Retina (tissue), 1 donor: Measurements from ENCODE around the gene CASZ1.

ENCODE experiments used
- DNase-seq: peaks from one replicate; pipeline ENCODE4 v3.0.0-alpha.2; 2016

Gene CASZ1

DNA sequence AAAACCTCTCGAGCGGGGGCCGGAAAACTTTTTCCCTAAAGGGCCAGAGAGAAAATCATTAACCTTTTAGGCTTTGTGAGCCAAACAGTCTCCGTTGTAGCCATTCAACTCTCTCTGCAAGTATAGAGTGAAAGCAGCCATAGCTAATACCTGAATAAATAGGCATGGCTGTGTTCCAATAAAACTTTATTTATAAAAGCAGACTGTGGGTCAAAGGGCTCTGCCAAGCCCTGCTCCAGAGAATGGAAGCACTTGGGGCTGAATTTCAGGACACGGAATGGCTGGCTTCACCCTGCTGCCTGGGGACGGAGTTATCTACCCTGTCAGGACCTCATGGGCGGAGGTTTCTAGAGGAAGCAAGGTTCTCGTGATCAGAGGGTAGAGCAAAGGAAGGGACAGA, 92.7 kb downstream of the CASZ1 start:
- no peak for DNase-seq

DNA sequence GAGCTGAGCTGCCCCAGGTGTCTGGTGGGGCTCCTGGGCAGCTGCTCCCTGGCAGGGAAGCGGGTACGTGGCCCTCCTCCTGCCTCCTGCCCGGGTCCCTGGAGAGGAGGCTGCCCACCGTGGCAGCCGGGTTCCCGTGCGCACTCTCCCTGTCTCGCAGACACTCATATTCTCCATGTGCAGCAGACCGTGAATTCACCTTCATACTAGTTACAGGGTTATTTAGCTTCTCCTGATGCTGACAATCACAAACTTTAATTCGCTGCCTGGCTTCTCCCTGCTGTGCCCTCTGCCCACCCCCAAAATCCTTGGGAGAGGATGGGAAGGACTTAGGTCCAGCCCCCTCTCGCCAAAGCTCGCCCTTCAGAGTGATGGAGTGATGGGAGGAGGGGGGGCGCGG, 95.3 kb downstream of the CASZ1 start:
- peak; percentile 78 for DNase-seq

DNA sequence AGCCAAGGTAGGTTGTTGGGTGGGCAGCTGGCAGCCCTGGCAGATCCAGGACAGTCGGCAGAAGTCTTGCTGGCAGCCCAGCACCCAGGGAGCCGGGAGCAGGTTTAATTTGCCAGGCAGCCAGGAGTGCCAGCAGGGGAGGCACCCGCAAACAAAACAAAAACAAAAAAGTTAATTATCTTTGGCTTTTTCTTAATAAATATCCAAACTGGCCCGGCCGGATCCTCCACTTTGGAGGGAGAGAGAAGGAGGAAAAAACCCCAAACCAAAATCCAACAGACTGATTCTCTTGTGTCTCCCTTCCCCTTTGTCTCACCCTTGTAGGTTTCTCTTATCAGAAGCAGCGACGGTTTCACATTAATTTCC, 97.0 kb downstream of the CASZ1 start:
- no peak for DNase-seq

DNA sequence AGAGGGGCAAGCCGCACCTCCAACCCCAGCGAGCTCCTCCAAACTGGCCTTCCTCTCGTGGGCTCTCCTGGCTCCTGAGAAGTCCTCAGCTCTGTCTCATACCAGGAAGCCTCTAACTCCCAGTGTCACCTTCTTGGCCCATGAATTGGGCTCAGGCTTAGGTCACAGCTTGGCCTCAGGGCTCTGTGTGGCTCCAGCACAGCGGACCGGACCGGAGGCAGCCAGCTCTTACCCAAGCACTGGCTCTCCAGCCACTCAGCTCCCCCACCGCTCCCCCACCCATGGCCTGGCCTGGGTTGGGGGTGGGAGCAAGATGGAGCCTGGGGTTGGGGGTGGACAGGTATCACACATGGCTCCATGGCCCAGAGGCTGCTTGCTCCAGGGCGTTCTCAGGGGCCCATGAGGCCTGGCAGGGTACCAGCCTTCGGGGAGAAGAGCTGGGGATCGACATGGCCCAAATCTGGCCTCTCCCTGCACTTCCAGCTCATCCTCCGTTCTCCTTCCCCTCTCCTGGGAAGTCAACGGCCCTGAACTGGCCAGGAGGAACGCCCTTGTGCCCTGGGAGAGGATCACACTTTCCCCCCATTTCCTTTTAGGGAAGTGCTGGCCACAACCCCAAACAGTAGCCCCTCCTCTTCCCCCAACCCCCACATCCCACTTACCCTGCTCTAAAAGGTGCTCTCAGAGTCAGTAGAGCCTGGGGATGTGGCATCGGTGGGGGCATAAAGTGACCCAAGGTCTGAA, 97.5 kb downstream of the CASZ1 start:
- no peak for DNase-seq

DNA sequence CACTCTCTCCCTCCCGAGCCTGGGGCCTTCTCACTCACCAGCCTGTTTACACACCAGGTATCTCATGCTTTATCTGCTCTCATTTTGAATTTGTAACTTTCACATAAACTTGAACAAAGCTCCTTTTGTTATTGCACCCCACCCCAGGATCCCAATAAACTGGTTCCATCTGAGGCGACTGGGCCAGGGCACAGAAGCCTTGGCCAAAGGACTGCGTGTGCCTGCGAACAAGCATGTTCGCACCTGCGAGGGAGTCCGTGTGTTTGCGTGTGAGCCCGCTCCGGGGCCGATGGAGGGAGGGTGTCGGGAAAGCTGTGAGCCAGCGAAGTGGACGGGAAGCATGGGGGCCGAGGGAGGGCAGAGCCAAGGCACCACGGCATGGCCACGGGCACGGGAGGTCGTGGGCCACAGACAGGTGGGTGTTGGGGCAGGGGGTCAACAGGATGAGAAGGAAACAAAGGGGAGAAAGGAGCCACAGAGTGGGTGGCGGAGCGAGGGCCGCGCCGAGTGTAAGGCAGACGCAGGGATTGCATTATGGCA, 98.8 kb downstream of the CASZ1 start:
- no peak for DNase-seq

DNA sequence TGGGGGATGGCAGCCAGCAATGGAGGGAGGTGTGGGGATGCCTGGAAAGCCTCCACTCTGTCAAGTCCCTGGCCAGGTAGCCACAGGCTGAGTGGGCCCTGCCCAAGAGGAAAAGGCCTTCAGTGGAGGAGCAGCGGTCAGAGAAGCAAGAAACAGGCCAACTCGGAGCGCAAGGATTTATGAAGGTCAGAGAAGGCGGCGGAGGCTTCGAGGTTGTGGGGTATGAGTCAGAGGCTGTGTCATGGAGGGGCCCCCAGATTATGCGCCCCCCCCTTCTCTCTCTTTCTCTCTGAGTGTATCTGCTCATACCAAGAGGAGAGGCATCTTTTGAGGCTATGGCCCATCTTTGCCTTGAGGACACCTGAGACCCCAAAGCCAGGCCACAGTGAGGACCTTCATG, 99.5 kb downstream of the CASZ1 start:
- no peak for DNase-seq

DNA sequence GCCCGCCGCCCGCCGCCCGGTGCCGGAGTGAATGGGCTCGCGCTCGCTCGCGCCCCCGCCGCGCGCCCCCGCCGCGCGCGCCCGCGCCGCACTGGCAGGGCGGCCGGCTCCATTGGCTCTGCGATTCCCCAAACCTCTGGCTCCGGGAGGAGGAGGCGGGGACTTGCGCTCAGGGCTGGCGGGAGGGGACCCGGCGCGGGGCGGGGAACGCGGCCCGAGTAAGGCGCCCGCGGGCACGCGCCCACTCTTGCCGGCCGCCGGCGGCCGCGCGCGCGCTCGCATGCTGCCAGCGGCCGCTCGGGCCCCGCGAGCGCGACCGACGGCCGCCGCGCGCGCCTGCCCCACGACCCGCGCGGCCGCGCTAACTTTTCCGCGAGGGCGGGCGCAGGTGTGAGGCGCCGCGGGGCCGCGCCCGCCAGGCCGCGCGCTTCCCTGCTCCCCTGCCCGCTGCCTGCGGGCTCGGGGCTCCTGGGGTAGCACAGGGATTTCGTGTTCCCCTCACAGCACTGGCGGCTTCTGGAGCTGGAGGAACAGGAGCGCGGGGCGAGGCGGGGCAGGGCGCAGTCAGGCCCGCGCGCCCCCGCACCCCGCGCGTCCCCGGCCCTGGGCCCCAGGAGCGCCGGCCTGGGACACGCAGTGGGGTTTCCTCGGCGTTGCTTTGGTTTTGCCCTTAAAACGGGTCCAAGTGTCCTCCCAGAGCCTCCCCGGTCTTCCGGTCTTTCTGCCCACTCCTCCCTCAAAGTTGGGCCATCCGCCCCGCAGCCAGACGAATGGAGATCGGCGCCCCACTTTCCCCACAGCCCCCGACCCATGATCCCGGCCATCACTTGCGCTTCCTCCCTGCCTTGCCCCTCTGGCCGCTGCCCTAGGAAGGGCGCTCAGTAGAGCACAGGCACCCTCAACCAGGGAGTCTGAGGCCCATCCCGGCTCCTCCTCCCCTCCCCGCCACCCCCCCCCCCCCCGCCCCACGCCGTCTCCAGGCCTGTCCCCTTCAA, 101.5 kb downstream of the CASZ1 start:
- peak; percentile 61 for DNase-seq

DNA sequence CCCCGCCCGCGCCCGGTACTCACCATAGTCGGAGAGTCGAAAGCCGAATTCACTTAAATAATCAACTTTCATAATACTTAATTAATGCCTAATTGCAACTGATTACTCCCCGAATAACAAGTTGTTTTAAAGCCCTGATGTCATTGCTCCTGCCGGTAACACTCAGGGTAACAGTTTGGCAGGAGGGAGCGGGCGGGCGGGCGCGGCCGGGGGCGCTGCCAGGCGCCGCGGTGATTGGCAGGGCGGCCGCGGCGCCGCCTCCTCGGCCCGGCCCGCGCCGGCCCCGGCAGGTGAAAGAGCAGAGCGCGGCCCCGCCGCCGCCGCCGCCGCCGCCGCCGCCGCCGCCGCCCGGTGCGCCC, 102.2 kb downstream of the CASZ1 start:
- peak; percentile 42 for DNase-seq

DNA sequence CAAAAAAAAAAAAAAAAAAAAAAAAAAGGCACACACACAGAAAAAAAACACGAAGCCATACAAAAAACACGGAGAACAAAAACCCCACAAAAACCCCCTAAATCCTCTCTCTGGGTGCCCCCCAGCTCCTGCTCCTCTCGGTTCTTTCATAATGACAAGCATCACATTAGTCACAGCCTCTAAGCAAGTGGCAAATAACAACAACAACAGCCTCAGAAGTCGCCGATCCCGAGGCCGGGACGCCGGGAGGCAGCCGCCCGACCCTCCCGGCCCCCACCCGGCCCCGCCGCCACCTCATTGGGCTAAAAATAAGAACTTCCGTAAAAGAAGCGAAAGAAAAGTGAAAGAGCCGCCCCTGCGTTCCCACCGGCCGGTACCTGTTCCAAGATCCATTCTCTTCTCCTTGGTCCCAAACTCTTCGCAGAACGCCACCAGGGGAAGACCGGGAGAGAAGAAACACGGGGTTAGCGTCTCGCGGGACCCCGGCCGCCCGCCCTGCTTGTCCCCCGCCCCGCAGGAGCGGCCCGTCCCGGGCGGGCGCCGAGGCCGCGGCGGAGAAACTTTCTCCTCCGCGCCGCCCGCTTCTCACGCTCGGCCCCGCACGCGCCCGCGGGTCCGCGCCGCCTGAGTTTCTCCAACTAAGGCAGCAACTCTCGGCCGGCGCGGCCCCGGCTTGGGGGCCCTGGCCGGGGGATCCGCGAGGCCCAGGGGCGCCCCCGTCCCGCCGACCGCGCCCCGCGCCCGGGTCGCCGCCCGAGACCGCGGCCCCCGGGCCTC, 102.8 kb downstream of the CASZ1 start:
- no peak for DNase-seq

DNA sequence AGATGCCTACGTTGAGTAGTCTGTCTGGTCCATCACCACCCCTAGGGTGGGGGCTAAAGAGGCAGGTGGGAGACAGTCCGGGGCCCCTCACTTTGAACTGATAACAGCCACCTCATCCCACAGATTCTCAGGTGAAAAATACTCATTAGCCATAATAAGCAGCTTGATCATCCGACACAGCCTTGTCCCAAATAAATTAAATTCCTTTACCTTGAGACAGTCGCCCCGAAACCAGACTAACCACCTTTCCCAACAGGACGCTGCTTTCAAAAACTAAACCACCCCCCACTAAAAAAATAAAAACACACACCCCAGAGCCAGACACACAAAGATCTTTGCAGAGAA, 103.3 kb downstream of the CASZ1 start:
- DNase-seq, result no peak

DNA sequence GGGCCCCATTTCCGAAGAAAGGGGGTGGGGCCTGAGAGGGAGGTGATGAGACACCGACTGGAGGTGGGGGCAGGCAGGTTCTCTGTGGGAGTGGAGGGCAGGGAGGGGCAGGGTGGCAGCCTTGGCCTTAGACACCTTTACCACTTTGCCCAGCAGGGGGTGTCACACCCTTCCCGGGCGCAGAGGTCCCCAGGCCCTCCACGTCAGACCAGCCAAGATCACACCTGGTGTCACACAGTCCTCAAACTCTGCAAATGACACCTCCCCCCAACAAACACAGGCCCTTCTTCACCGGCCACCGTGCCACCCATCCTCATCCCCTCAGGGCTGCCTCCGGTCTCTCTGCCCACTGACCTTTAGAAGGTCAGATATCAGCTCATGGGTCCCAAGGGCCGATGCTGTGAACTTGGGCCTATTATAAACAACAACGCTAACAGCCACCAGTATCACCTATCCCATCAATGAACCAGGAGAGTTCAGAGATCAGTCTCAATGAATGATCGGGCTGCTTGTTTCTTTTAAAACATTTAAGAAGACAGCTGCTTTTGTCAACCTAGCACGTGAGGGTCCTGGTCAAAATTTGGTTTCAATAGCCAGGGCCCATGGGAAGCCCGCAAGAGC, 103.9 kb downstream of the CASZ1 start:
- DNase-seq, result no peak

DNA sequence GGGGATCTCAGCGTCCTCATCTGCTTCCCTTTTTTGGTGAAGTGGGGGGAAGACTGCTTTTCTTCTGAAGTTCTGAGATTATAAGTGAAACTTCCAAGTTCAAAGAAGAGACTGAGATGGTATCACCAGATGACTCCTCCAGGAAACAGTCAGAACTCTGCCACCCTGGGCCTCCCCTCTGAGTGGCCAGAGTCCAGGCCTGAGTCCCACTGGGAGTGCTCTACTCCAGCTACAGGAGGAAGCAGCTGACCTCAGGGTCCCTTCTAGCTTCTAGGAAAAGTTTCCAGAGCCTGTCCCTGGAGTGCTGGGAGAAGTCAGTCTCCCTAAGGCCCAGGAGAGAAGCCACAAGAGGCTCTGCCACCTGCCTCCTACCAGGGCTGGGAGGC, 104.7 kb downstream of the CASZ1 start:
- no peak for DNase-seq

DNA sequence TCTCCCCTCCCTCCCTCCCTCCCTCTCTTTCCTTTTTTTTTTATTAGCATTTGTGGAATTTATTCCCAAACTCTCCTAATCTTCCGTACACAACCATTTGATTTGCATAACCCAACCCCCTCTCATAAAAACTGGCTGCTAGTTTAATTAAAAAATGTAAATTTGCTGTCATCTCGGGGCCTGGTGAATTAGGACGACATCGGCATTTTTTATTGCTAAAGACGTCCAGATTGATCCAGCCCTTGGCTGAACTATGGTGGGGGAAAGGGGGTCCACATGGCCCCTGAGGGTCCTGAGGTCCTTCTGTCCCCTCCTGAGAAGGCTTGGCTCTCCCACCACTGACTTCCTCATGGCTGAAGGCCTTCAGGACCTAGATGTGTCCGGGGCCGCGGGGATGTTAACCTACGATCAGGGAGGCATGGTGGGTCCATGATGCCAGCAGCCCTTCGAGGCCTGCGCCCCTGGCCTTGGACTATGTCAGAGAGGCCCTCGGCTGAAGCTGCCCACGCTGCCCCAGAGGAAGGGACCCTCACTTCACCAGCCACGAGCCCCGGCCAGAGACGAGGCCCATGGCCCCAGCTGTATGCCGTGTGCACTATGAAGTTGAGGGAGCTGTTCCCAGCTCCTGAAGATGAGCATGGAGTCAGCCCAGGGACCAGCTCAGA, 105.2 kb downstream of the CASZ1 start:
- no peak for DNase-seq

DNA sequence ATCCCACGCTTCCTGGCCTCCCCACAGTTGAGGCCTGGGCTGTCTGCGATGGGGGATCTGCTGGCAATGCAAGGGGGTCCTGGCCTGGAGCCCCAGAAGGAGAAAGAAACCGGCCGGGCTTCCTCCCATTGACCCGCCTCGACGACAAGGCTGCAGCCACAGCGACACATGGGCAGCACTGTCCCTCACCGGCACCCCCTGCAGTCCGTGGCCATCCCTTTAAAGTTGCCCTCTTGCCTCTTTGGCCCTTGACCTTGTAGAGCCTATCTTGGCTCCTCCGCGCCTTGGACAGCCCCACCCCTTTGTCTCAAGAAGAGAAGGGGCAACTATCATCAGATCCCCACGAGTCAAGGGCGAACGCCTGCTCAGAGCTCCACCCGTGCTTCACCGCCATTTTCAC, 106.0 kb downstream of the CASZ1 start:
- DNase-seq, result no peak

DNA sequence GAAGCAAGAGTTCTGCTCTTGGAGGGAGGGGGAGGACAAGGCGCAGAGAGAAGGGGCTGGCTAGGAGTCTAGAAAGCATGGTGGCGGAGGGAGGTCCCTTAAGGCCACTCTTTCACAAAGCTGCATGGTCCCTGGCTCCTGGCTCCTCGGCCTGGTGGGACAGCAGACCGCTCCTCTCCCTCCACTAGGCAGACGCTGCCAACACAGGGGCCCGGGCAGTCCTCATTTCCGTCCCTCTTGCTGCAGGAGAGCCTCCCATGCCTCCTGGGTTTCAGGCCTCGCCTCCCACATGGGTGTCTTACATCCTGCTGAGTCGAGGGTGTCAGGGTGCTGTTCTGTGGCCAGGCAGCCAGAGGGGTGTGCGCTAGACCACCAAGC, 108.0 kb downstream of the CASZ1 start:
- peak; percentile 34 for DNase-seq

DNA sequence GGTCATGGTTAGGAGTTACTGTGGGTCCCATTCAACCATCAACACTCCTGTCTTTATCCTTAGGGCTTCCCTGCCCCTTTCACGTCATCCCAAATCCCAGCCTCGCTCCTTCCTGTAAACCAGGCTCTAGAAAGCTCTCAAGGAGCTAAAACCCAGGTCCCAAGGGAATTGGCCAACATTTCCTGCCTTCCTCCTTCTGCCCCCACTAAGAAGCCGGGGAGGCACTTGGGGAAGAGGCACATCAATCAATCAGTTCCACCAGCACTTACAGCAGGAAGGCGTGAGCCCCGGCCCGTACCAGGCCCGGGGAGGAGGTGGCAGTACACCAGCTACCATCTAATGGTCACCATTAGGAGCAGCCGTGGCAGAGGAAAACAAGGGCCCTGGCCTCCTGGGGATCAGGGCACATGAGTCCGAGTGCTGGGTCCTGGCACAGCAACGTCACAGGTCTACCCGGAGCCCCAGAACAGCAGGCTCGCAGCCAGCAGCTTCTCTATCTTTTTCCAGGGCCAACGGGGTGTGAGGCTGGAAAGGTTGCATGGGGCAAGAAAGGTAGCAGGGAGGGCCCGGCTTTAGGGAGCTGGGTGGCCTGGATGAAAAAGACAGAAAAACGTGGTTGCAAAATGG, 108.6 kb downstream of the CASZ1 start:
- DNase-seq, result peak; percentile 41

DNA sequence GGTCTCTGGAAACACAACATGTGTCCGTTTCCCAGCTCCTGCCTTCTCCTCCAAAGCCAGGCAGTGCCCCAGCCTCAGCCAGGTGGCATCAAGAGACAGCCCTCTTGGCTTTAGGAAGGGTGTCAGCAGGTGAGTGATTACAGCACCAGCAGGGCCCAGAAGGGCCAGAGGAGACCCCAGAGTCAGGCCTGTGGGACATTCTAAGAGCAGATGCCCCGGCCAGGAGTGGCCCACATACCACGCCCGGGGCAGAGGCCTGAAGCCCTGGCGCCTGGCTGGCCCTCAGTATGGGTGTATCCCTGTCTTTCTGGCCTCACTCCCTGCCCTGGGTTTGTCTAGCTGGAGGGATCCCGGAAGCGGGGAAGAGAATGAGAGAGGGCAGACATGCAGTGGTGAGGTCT, 109.2 kb downstream of the CASZ1 start:
- peak; percentile 28 for DNase-seq

DNA sequence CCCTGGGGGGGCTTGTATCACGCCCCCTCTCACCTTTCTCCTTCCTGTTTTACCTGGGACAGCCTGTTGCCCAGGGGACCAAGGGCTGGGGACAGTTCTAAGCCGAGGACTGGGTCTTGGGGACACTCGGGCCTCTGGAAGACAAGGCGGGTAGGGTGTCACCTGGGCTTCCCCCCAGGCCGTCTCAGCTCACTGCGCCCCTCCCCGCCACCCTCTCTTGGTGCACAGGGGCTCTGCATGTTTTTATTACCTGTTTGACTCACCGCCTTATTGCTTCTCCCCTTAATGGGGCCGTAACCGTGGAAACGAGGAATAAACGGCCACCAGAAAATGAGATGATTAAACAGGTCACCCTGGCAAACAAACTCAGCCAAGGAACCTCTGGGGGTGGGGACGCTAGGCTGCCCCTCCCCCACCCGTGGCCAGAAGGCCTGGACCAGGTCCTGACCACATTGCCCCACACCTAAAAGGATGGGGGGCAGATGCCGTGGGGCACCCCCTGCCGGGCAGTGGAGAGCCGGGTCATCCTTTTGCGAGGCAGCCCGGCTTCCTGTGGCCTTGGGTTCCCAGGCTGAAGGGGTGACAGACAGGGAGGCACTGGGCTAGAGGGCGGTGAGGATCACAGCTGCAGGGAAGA, 109.9 kb downstream of the CASZ1 start:
- DNase-seq, result peak; percentile 43

DNA sequence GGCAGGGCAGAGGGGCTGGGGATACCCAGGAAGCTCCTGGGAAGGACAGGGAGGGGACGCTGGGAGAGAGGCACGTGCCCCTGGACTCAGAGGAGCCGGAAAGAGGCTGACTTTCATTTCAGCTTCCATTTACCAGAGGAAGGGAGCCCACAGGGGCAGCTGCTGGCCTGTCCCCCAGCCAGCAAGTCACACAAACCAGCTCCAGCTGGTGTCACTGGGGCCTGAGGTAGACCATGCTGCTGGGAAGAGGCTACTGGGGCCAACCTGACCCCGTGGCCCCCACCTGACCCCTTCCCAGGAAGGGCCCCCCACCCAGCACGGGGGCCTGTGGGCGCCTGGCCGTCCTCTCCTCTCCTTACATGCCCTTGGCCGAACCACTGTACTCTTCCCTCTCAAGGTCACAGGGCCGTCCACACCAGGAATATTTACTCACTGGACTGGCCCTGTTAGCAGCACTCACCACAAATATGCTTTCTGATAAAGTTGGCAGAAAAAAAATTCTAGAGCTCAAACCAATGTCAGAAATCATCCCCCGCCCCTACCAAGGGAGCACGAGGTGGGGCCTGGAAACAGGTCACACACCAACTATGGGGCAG, 110.5 kb downstream of the CASZ1 start:
- peak; percentile 61 for DNase-seq

DNA sequence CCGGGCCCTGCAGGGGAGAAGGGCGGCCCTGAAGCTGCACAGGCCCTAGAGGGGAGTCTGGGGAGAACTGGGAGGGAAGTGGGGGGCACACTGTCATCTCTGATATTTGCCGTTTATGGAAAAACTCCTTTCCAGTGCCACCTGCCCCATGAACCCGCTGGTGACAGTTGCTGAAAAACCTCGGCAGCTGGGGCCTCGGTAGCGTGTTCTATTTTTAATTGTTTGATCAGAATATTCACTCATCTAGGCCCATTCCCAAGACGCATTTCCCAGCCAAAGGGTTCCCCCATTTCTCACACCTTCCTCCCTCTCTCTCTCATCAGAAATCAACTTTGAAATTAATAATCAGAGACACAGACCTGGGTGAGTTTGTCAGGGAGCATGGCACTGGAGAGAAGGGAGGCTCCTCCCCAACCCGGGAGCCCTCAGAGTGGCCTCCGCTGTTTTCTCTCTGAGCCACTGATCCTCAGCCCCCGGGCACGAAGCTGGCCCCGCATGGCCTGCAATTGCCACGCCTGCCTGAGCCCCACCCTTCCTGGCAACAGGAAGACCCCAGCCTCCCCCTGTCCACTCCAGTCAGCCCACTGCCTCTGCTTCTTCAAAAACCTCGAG, 111.1 kb downstream of the CASZ1 start:
- DNase-seq, result peak; percentile 62
